ENCODE results near the gene FBXL20. TPM values are rescaled to one million over a fixed set of nuclear protein-coding genes. Genes with fewer than 3 reads are reported as not detected.

FBXL20 gene
- total and polyA plus RNA-seq, 2 experiments from 2014 or later: 9.7 to 11.3 TPM

DNA sequence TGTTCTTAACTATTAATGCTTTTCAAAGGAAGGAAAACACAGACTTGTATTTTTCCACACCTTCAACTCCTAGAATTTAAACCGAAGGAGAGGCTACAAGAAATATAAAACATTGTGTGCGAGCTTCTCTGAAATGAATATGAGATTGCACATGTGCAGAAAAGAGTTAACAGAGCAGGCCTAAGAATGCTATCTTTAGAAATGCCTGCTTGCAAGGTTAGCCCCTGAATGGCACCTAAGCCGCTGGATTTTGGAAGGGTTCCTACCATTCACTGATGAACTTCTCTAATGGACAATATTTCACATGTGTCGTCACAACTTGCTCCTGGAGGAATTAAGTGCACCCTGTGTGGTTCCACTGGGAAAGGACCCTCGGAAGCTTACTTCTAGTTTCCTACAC lies 69.3 kb downstream of the FBXL20 start:
- H3K9me3 ChIP-seq (ENCODE audit: low read depth): no peaks in the 10 kb centered on the region
- no peaks in the 10 kb centered on the region for H3K9me2 ChIP-seq (ENCODE audit: insufficient read depth)
- TF ChIP-seq EZH2phosphoT487 (IDR thresholded peaks at IDR 0.05; ENCODE audit: insufficient read depth, low read depth) (no peak), EZH2 (IDR thresholded peaks at IDR 0.05; ENCODE audit: insufficient read depth, poor library complexity, severe bottlenecking) (no peak)
- DNase-seq: no peak
- no peak overlapping the region for H3K9ac ChIP-seq
- H3K36me3 ChIP-seq (ENCODE audit: low read depth): no peaks in the 10 kb centered on the region; the same call in 1 of the 2 replicates
- no peak overlapping the region for H3K4me2 ChIP-seq (ENCODE audit: unreplicated experiment)
- in situ Hi-C loops (cut with MboI): no loop called here
- H3K27me3 ChIP-seq (replicated peaks; ENCODE audit: insufficient read depth): no peaks in the 10 kb centered on the region
- H3K4me3 ChIP-seq: no peak overlapping the region
- no peak overlapping the region for H3K27ac ChIP-seq
- no peaks in the 10 kb centered on the region for H4K20me1 ChIP-seq (ENCODE audit: insufficient read depth)
- H3F3A ChIP-seq (ENCODE audit: insufficient read depth): no peaks in the 10 kb centered on the region; the same call in 1 of the 2 replicates
- H3K79me2 ChIP-seq (ENCODE audit: insufficient read depth): no peaks in the 10 kb centered on the region
- H3K4me1 ChIP-seq (ENCODE audit: insufficient read depth): no peaks in the 10 kb centered on the region
- H2AFZ ChIP-seq: no peak overlapping the region
- WGBS, 2 experiments (ENCODE audit: low coverage in 1 of 2, low lambda C conversion rate in 2 of 2, missing lambda C conversion rate in 2 of 2): 96% methylated on average over 5 of the region's 5 CpGs

DNA sequence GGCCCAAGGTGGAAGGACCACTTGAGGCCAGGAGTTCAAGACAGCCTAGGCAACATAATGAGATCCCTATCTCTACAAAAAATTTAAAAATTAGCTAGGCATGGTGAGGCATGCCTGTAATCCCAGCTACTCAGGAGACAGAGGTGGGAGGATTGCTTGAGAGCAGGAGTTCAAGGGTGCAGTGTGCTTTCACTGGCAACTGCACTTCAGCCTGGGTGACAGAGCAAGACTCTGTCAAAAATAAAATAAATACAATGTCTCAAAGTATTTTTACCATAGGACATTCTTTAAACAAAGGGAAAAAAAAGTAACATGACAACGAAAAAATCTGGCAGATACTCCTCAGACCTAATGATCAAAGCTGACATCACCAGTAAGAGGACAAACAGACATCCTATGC lies 72.6 kb downstream of the FBXL20 start:
- Histone ChIP-seq H3K9me2 (ENCODE audit: insufficient read depth) (no peaks in the 10 kb centered on the region), H3K9me3 (ENCODE audit: low read depth) (no peaks in the 10 kb centered on the region), H3K36me3 (ENCODE audit: low read depth) (no peaks in the 10 kb centered on the region), H3K27me3 (replicated peaks; ENCODE audit: insufficient read depth) (no peaks in the 10 kb centered on the region), H3K4me1 (ENCODE audit: insufficient read depth) (no peaks in the 10 kb centered on the region), H3K9ac (no peak overlapping the region), H4K20me1 (ENCODE audit: insufficient read depth) (no peaks in the 10 kb centered on the region), H3K4me2 (ENCODE audit: unreplicated experiment) (no peak overlapping the region), H3K79me2 (ENCODE audit: insufficient read depth) (no peaks in the 10 kb centered on the region; the same call in 1 of the 2 replicates), H3K4me3 (no peak overlapping the region), H3K27ac (no peak overlapping the region), H3F3A (ENCODE audit: insufficient read depth) (no peaks in the 10 kb centered on the region; the same call in 1 of the 2 replicates), H2AFZ (no peak overlapping the region)
- TF ChIP-seq EZH2phosphoT487 (IDR thresholded peaks at IDR 0.05; ENCODE audit: insufficient read depth, low read depth) (no peak), EZH2 (IDR thresholded peaks at IDR 0.05; ENCODE audit: insufficient read depth, poor library complexity, severe bottlenecking) (no peak)
- DNase-seq: no peak
- in situ Hi-C loops (cut with MboI): no loop called here
- WGBS, 2 experiments (ENCODE audit: low coverage in 1 of 2, low lambda C conversion rate in 2 of 2, missing lambda C conversion rate in 2 of 2): 36 to 56% methylated on average over 1 of the region's 1 CpG

- DNase-seq: no peak
- Histone ChIP-seq H3K4me1 (ENCODE audit: insufficient read depth) (no peaks in the 10 kb centered on the region), H4K20me1 (ENCODE audit: insufficient read depth) (no peaks in the 10 kb centered on the region), H3F3A (ENCODE audit: insufficient read depth) (no peaks in the 10 kb centered on the region; the same call in 1 of the 2 replicates), H3K79me2 (ENCODE audit: insufficient read depth) (peaks cover under 1% of the 10 kb centered on the region; the same call in 1 of the 2 replicates), H3K27me3 (replicated peaks; ENCODE audit: insufficient read depth) (no peaks in the 10 kb centered on the region), H3K9me3 (ENCODE audit: low read depth) (no peaks in the 10 kb centered on the region), H3K4me2 (ENCODE audit: unreplicated experiment) (no peak overlapping the region), H3K4me3 (no peak overlapping the region), H3K36me3 (ENCODE audit: low read depth) (no peaks in the 10 kb centered on the region), H3K9ac (no peak overlapping the region), H3K27ac (no peak overlapping the region), H3K9me2 (ENCODE audit: insufficient read depth) (no peaks in the 10 kb centered on the region), H2AFZ (no peak overlapping the region)
- in situ Hi-C loops (cut with MboI): no loop called here
- no peak for TF ChIP-seq EZH2phosphoT487 (IDR thresholded peaks at IDR 0.05; ENCODE audit: insufficient read depth, low read depth)
- no peak for TF ChIP-seq EZH2 (IDR thresholded peaks at IDR 0.05; ENCODE audit: insufficient read depth, poor library complexity, severe bottlenecking)
- 78 to 88% methylated on average over 4 of the region's 4 CpGs for WGBS, 2 experiments (ENCODE audit: low coverage in 1 of 2, low lambda C conversion rate in 2 of 2, missing lambda C conversion rate in 2 of 2)
Observed at GRCh38 chr17:39327109-39327508, 74.3 kb downstream of the FBXL20 start.

DNA sequence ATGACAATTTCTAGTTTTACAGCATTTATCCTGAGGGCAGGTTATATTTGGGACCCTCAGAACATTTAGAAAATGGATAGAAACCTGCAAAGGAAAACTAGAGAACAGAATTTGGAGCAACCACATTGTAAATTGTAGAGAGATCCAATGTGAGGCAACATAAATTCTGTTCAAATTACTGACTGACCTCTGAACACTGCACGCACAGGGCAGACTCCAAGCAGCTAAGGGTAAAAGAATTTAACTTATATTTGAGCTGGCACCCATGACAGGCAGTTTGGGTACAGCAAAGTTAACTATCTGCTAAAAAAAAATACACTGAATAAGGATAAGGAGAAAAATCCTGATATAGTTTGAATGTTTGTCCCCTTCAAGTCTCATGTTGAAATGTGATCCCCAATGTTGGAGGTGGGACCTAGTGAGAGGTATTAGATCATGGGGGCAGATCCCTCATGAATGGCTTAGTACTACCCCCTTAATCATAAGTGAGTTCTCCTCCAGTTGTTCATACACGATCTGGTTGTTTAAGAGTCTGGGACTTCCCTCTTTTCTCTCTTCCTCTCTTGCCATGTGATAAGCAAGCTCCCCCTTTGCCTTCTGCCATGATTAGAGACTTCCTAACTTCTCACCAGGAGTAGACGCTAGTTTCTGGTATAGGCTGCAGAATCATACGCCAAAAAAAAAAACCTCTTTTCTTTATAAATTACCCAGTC lies 75.7 kb downstream of the FBXL20 start:
- no peak for TF ChIP-seq EZH2phosphoT487 (IDR thresholded peaks at IDR 0.05; ENCODE audit: insufficient read depth, low read depth)
- no peak for TF ChIP-seq EZH2 (IDR thresholded peaks at IDR 0.05; ENCODE audit: insufficient read depth, poor library complexity, severe bottlenecking)
- Histone ChIP-seq H3K79me2 (ENCODE audit: insufficient read depth) (peaks cover 8% of the 10 kb centered on the region), H3F3A (ENCODE audit: insufficient read depth) (no peaks in the 10 kb centered on the region; the same call in 1 of the 2 replicates), H3K4me3 (no peak overlapping the region), H4K20me1 (ENCODE audit: insufficient read depth) (no peaks in the 10 kb centered on the region), H3K4me2 (ENCODE audit: unreplicated experiment) (no peak overlapping the region), H3K9me2 (ENCODE audit: insufficient read depth) (no peaks in the 10 kb centered on the region), H3K9me3 (ENCODE audit: low read depth) (no peaks in the 10 kb centered on the region), H3K36me3 (ENCODE audit: low read depth) (no peaks in the 10 kb centered on the region), H3K4me1 (ENCODE audit: insufficient read depth) (peaks cover 10% of the 10 kb centered on the region; the same call in 1 of the 2 replicates), H3K27me3 (replicated peaks; ENCODE audit: insufficient read depth) (no peaks in the 10 kb centered on the region), H2AFZ (no peak overlapping the region), H3K27ac (no peak overlapping the region), H3K9ac (no peak overlapping the region)
- no peak for DNase-seq
- 76 to 81% methylated on average over 4 of the region's 4 CpGs for WGBS, 2 experiments (ENCODE audit: low coverage in 1 of 2, low lambda C conversion rate in 2 of 2, missing lambda C conversion rate in 2 of 2)
- in situ Hi-C loops (cut with MboI): no loop called here

All from GM23248 (cell line).